ENCODE measurements around the gene CHST11. TPM values are rescaled to one million over a fixed set of nuclear protein-coding genes. Genes with fewer than 3 reads are reported as not detected.
"Not testable (repeated sequence)": the region's sequence is repeated elsewhere in the genome, so short reads cannot be mapped to it uniquely, and the experiment has no call there.

CHST11 gene
- polyA plus RNA-seq, 4 donors: 7.1 to 8.3 (median 7.7) TPM

GRCh38 chr12:104522985-104523722, 66.4 kb downstream of the CHST11 start:
- DNase-seq (ENCODE audit: low read depth in 4 of 4, low spot score in 3 of 4): no peak

DNA sequence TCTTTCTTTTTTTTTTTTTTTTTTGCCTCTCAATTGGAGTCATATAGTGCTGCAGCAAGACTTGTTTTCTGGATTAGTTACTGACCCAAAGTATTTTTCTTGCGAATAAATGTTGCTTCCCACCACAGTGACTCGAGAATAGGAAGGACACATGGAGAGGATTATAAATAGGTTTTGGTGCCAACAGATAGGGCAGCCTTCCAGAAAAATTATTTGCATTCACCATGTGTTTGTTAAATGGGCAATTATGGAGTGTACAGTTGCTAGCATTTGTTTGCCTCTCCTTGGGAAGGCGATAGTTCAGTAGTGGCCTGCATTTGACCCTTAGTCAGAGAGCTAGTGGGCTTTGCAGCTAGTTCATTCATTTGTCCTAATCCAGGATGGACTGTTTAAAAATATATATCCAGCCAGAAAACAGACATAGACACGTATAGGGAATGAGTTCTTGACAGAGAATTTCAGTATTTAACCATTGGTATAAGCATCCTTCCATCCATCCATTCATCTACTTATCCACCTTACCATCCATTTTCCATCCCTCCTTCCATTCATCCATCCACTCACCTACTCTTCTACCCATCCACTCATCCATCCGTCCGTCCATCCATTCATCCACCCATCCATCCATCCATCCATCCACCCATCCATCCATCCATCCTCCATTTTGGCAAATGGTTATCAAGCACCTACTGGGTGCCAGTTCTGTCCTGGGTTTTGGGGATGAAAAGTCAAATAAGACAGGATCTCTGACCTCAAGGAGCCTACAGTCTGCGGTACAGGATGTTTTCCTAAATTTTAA, 67.5 kb downstream of the CHST11 start:
- DNase-seq (ENCODE audit: low read depth in 4 of 4, low spot score in 3 of 4): no peak

DNA sequence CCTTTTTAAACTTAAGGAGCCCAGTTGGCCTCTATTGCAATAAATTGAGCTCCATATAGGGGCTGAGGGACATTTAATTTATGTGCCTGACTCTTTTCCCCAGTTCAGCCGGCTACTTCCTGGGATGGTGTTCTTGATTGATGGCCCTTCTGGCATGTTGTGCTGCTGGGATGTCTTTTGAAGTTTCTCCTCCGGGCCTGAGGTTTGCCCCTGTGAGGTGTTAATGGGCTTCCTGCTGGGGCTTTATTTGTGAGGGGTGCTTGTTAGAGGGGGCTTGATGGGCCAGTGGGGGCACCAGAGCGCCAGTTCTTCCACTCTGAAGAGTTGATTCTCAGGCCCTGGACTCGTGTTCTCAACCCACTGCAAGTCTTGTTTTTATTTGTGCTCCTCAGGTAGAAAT, 69.6 kb downstream of the CHST11 start:
- DNase-seq (ENCODE audit: low read depth in 4 of 4, low spot score in 3 of 4): peak in 2 of 4 donors; percentile 33

GRCh38 chr12:104526751-104527150, 70.0 kb downstream of the CHST11 start:
- no peak for DNase-seq (ENCODE audit: low read depth in 4 of 4, low spot score in 3 of 4)

- DNase-seq (ENCODE audit: low read depth in 4 of 4, low spot score in 3 of 4): not testable (repeated sequence)
Observed at GRCh38 chr12:104527653-104528052, 70.9 kb downstream of the CHST11 start.

DNA sequence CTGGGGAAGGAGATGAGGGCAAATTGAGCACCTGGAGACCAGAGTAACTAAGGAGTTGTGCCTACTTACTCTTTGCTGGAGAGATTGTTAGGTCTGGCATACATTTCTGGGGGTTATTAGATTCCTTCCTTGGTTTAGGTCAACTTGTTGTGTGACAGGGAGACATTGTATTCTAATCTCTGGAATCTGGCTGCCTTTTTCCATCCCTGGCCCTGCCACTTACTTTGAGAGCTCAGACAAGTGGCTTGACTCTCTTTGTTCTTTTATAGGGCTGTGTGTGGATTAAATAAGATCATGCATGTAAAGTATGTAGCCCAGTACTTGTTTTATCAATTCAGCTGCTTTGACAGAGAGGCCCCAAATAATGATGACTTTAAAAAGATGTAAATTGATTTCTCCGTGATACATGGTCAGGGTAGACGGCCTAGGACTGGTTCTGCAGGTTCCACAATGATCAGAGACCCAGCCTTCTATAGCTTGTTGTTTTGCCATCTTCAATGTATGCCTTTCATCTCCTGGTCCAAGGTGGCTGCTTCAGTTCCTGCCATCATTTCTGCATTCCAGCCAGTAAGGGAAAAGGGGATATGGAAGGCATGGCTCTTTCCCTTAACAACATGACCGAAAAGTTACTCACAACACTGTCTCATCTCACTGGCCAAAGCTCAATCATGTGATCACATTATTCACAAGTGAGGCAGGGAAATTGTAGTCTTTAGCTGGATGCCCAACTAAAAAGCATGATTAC, 72.6 kb downstream of the CHST11 start:
- DNase-seq (ENCODE audit: low read depth in 4 of 4, low spot score in 3 of 4): no peak

GRCh38 chr12:104532636-104533035, 75.9 kb downstream of the CHST11 start:
- DNase-seq (ENCODE audit: low read depth in 4 of 4, low spot score in 3 of 4): no peak

- no peak for DNase-seq (ENCODE audit: low read depth in 4 of 4, low spot score in 3 of 4)
Observed at GRCh38 chr12:104533134-104533533, 76.4 kb downstream of the CHST11 start.

DNA sequence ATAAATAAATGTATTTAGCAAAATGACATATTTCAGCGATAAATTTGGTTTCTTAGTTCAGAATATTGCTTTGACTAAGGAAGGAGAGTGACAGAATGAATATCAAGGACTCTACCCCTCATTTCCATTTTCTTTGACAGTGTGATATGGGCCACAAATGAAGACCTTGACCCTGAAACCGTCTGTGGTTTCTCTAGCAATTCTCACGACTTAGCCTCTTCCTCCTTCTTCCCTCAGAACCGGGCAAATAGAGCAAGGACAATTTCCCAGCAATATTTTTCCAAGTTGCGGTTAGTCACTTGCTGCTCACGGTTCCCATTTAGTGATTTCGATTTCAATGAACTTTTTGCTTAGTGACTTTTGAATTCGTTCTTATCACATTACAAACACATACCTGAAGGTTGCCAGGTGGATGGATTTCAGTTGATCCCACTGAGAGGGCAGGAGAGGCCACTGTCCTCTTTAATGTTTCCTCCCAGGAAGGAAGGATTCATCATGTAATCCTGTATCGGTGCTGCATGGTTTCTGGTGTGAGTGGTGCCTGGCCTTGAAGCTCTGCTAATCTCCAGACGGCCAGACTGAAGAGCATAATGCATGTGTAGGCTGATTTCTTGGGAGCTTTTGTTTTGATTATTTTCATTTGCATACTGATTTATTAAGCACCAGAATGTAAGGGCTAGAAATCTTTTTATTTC, 77.6 kb downstream of the CHST11 start:
- DNase-seq (ENCODE audit: low read depth in 4 of 4, low spot score in 3 of 4): no peak

DNA sequence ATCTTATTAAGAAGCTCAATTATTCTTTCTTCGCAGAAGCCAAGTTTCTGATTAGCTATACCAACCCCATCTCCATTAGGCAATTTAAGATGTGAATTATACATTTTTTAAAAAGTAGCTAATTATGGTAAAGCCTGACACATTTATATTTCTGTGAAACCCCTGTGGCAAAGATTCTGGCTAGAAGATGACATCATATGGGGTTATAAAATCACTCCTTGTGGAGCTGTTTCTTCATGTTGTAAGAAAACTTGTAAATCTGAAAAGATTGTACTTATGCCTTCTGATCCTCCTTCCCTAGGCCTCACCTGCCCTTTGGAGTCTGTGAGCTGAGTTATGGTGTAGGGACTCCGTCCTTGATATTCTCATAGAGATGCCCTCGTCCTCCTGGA, 78.1 kb downstream of the CHST11 start:
- DNase-seq (ENCODE audit: low read depth in 4 of 4, low spot score in 3 of 4): no peak

- no peak for DNase-seq (ENCODE audit: low read depth in 4 of 4, low spot score in 3 of 4)
Observed at GRCh38 chr12:104535369-104535768, 78.6 kb downstream of the CHST11 start.

- DNase-seq (ENCODE audit: low read depth in 4 of 4, low spot score in 3 of 4): no peak
Observed at GRCh38 chr12:104536841-104537240, 80.1 kb downstream of the CHST11 start.

GRCh38 chr12:104538056-104538455, 81.3 kb downstream of the CHST11 start:
- no peak for DNase-seq (ENCODE audit: low read depth in 4 of 4, low spot score in 3 of 4)

DNA sequence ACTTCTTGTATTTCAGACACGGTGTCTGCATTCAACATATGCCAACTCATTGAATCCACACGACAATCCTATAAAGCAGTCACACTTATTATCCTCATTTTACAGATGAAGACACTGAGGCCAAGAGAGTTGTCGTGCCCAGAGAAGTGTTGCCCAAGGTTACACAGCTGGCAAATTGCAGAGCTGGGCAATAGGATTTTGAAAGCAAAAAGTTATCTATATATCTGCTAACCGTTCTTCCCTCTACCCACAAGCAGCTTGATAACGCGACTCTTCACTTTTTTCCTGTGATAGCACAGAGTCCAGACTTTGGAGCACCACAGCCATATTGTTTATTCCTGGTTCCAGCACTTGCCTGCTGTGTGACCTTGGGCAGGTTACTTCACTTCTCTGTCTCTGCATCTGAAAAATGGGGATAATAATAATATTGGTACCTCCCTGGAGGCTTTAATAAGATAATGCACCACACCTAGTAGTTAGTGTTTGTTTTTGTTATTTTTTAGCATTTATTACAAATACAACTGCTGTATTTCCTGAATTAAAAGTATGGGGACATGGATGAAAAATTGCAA, 82.2 kb downstream of the CHST11 start:
- no peak for DNase-seq (ENCODE audit: low read depth in 4 of 4, low spot score in 3 of 4)

DNA sequence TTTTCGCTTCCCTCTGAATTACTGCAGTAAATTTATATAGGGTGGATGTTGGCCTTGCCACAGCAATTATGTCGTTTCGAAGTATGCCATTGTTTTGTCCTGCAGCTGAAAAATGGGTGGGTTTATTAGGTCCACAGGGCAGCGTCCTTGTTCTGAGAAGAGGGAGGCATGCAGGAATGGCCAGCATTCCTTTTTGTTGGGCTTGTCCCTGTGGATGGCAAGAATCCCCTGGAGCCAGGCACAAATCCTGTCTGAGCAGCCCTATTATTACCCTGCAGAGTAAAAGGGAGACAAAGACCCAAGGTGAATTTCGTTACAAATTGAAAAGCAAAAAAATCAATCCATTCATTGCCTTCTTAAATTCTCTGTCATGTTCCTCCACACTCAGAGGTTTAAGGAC, 88.1 kb downstream of the CHST11 start:
- DNase-seq (ENCODE audit: low read depth in 4 of 4, low spot score in 3 of 4): no peak

DNA sequence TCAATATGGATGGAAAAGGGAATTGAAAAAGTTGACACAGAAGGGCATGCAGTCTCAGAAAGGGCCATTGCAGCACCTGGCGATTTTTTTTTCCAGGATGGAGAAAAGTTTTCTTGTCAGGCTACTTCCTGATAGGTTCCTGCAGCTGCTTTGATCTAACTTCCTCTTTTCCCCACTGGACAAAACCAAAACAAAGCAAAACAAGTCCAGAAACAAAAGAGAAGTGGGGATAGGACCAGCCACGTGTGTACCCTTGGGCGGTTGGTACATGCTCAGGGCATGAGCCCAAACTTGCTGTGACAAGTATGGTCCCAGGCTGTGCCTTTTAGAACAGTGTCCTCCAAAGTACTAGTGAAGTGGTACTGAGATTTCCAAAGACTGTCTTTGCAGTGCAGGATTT, 89.8 kb downstream of the CHST11 start:
- no peak for DNase-seq (ENCODE audit: low read depth in 4 of 4, low spot score in 3 of 4)

DNA sequence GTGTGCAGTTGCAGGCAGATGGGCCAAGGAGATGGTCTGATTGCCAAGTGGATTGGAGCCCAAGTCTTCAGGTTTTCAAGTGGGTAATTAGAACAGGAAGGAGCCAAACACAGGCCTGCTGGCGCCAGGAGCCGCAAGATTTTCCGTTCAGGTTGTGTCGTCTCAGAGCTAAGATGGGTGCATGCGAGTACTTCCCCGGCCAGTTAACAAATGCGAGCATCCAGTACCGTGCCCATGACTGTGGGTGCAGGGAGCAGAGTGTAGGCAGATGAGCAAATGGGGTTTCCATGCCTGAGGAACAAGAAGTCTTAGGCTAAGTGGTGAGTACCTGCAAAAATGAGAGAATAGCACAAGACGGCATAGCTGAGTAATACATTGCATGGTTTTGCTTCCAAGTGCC, 90.5 kb downstream of the CHST11 start:
- no peak for DNase-seq (ENCODE audit: low read depth in 4 of 4, low spot score in 3 of 4)

- DNase-seq (ENCODE audit: low read depth in 4 of 4, low spot score in 3 of 4): no peak
Observed at GRCh38 chr12:104549815-104550480, 93.2 kb downstream of the CHST11 start.

DNA sequence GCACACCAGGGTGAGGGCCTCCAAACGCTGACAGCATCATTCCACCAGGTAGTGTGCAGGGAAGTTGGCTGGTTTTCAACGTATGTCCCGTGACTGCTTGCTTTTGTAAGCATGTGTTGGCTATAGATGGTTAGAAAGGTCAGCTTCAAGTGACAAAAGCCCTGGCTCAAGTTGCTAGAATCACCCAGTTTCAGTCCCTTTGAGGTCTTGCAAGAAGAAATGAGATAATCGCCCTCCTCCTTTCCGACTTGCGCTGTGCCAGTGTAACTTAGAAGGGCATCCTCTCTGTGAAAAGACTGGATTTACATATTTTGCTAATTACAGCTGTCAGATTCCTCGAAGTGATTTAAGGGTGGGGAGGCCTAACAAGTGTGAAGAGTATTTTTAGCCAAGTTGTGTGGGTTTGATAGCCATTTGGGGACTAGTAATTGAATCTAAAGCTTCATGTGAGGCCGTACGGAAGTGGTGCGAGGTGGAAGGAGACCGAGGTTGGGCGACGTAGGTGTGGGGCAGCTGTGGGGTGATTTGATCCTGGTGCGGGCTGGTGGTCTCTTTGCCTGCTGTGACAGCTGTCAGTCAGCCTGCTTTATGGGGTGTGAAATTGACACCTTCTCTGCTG, 94.7 kb downstream of the CHST11 start:
- no peak for DNase-seq (ENCODE audit: low read depth in 4 of 4, low spot score in 3 of 4)

Data from right renal pelvis (tissue), 4 donors.